ENCODE measurements around the gene GALM. TPM values are rescaled to one million over a fixed set of nuclear protein-coding genes. Genes with fewer than 3 reads are reported as not detected.
"Not testable (repeated sequence)": the region's sequence is repeated elsewhere in the genome, so short reads cannot be mapped to it uniquely, and the experiment has no call there.

Gene GALM
- total RNA-seq, 6 experiments from 2014 or later = 6.5 to 10.1 (median 9.1) TPM

- Mint-ChIP-seq H3K9me3 (no peaks in the 10 kb centered on the region), H3K4me1 (ENCODE audit: low read depth) (peaks cover 11% of the 10 kb centered on the region), H3K36me3 (ENCODE audit: low read depth) (no peaks in the 10 kb centered on the region), H3K27ac (no peak overlapping the region), H3K27me3 (ENCODE audit: insufficient read depth) (0 out of 2 replicates have a peak, but pooled peaks cover 4% of the 10 kb centered on the region), H3K4me3 (no peak overlapping the region)
- no peak for DNase-seq
- TF ChIP-seq CTCF (IDR thresholded peaks at IDR 0.05) = no peak
Measured at GRCh38 chr2:38632980-38633379, 32.9 kb upstream of the GALM start.

- peaks cover 11% of the 10 kb centered on the region for H3K4me1 Mint-ChIP-seq (ENCODE audit: low read depth)
- H3K36me3 Mint-ChIP-seq (ENCODE audit: low read depth) = no peaks in the 10 kb centered on the region
- peaks cover 2% of the 10 kb centered on the region for H3K27me3 Mint-ChIP-seq (ENCODE audit: insufficient read depth)
- no peak for DNase-seq
- H3K9me3 Mint-ChIP-seq = no peaks in the 10 kb centered on the region
- no peak overlapping the region for H3K4me3 Mint-ChIP-seq
- TF ChIP-seq CTCF (IDR thresholded peaks at IDR 0.05) = no peak
- H3K27ac Mint-ChIP-seq = no peak overlapping the region
Measured at GRCh38 chr2:38633895-38634294, 32.0 kb upstream of the GALM start.

- Mint-ChIP-seq H3K4me1 (ENCODE audit: low read depth) (peaks cover 11% of the 10 kb centered on the region), H3K27ac (no peak overlapping the region), H3K27me3 (ENCODE audit: insufficient read depth) (peaks cover 6% of the 10 kb centered on the region), H3K4me3 (no peak overlapping the region), H3K9me3 (no peaks in the 10 kb centered on the region), H3K36me3 (ENCODE audit: low read depth) (no peaks in the 10 kb centered on the region)
- no peak for TF ChIP-seq CTCF (IDR thresholded peaks at IDR 0.05)
- no peak for DNase-seq
Measured at GRCh38 chr2:38634684-38635083, 31.2 kb upstream of the GALM start.

GRCh38 chr2:38635139-38635538 is 30.8 kb upstream of the GALM start:
- no peak overlapping the region for H3K27ac Mint-ChIP-seq

GRCh38 chr2:38636069-38636468 is 29.8 kb upstream of the GALM start:
- H3K27me3 Mint-ChIP-seq (ENCODE audit: insufficient read depth) = peaks cover 6% of the 10 kb centered on the region
- H3K27ac Mint-ChIP-seq = no peak overlapping the region
- no peak for DNase-seq
- H3K9me3 Mint-ChIP-seq = no peaks in the 10 kb centered on the region
- no peak for TF ChIP-seq CTCF (IDR thresholded peaks at IDR 0.05)
- peaks cover 11% of the 10 kb centered on the region for H3K4me1 Mint-ChIP-seq (ENCODE audit: low read depth)
- H3K4me3 Mint-ChIP-seq = no peak overlapping the region
- H3K36me3 Mint-ChIP-seq (ENCODE audit: low read depth) = no peaks in the 10 kb centered on the region

More at GRCh38 chr2:38635139-38635538, 30.8 kb upstream of the GALM start:
- Mint-ChIP-seq H3K4me1 (ENCODE audit: low read depth) (peaks cover 11% of the 10 kb centered on the region), H3K36me3 (ENCODE audit: low read depth) (no peaks in the 10 kb centered on the region), H3K9me3 (no peaks in the 10 kb centered on the region), H3K27me3 (ENCODE audit: insufficient read depth) (peaks cover 6% of the 10 kb centered on the region), H3K4me3 (no peak overlapping the region)
- TF ChIP-seq CTCF (IDR thresholded peaks at IDR 0.05) = no peak
- no peak for DNase-seq

- not testable (repeated sequence) for H3K9me3 Mint-ChIP-seq; H3K27ac Mint-ChIP-seq; H3K4me3 Mint-ChIP-seq; DNase-seq; H3K4me1 Mint-ChIP-seq (ENCODE audit: low read depth); H3K27me3 Mint-ChIP-seq (ENCODE audit: insufficient read depth); H3K36me3 Mint-ChIP-seq (ENCODE audit: low read depth)
Measured at GRCh38 chr2:38642373-38643017, 23.4 kb upstream of the GALM start.

All from HFFc6 (cell line).